ENCODE data around the gene FCGR3B.
"Not testable (repeated sequence)": the region's sequence is repeated elsewhere in the genome, so short reads cannot be mapped to it uniquely, and the experiment has no call there.

DNA sequence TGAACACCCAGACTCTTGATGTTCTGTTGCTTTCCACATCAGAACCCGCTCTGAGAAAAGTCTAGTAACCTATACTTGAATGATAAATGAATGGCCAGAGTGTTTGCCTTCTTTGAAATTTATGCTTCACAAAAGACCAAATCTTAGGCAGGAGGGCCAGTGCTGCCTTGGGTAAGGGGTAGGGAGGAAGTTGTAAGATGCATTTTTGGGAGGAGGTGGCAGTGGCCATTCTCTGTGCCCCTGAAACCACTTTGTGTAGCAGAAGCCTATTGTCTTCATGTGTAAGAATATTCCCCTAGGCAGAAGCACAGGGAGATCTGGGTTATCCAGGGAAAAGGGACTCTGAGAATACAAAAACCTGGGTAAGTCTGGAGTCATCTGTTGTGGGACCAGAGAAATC is 32.6 kb upstream of the FCGR3B start:
- not testable (repeated sequence) for TF ChIP-seq EZH2 (IDR thresholded peaks at IDR 0.05); POLR2AphosphoS5 (IDR thresholded peaks at IDR 0.05; ENCODE audit: borderline replicate concordance, low read depth, low read length)
